ENCODE data around the gene HIBCH. TPM values are rescaled to one million over a fixed set of nuclear protein-coding genes. Genes with fewer than 3 reads are reported as not detected.
"Not testable (repeated sequence)": the region's sequence is repeated elsewhere in the genome, so short reads cannot be mapped to it uniquely, and the experiment has no call there.

The HIBCH gene
- total and polyA plus RNA-seq, 2 of the 13 experiments (the other 11 are each of a cell fraction or from before 2014, with no cell fraction given): 18.8 to 49.5 TPM

GRCh38 chr2:190158798-190159434, 160.7 kb downstream of the HIBCH start:
- BruUV-seq (replicated peaks): no TSS peak
- no peak overlapping the region for H3K4me2 ChIP-seq (ENCODE audit: low read depth, low read length)
- ChIA-PET POLR2A (no interaction called here), CTCF (ENCODE audit: low intra/inter-chr PET ratio, low total read pairs) (no interaction called here)
- H3K36me3 ChIP-seq (replicated peaks in 1 of 2; ENCODE audit: control insufficient read depth in 1 of 2, insufficient read depth in 2 of 2, low read length in 2 of 2): no peaks in the 10 kb centered on the region
- 79% methylated on average over 3 of the region's 3 CpGs for WGBS (ENCODE audit: low lambda C conversion rate)
- no peak overlapping the region for H3K27ac ChIP-seq (ENCODE audit: extremely low read length, insufficient read depth, low read length)
- H3K9ac ChIP-seq (ENCODE audit: insufficient read depth, low read depth, low read length): no peak overlapping the region
- no peak overlapping the region for H3K4me3 ChIP-seq (replicated peaks in 1 of 3; ENCODE audit: insufficient read depth in 1 of 3, low read depth in 2 of 3, low read length in 3 of 3)
- H3K4me1 ChIP-seq (ENCODE audit: insufficient read depth, low read length): peaks cover 8% of the 10 kb centered on the region; the same call in 1 of the 2 replicates
- no peaks in the 10 kb centered on the region; a peak in 1 of 5 replicates for H3K27me3 ChIP-seq (ENCODE audit: control insufficient read depth in 1 of 2, insufficient read depth in 2 of 2, low read length in 2 of 2)
- FAIRE-seq (no peak), ATAC-seq (peak; percentile 43; the same call in 2 of the 3 replicates), DNase-seq (ENCODE audit: low spot score) (no peak)
- TF ChIP-seq FOXO4 (CRISPR knock-in tag; conservative IDR thresholded peaks at IDR 0.05): 0 out of 2 replicates have a peak, but pooled peaks have one; percentile 44
- no peak for TF ChIP-seq KLF13 (CRISPR knock-in tag; IDR thresholded peaks at IDR 0.05)
- no peak for TF ChIP-seq ZMYM4 (CRISPR knock-in tag; IDR thresholded peaks at IDR 0.05)
- H2AFZ ChIP-seq (ENCODE audit: low read length): no peak overlapping the region
- no peaks in the 10 kb centered on the region for H3K79me2 ChIP-seq (ENCODE audit: insufficient read depth, low read length)
- in situ Hi-C loops (cut with HindIII; ENCODE audit: extremely low pct_ligation_motif_present, low pct_unique_long_range_greater_than_20kb) (no loop called here), intact Hi-C loops (cut with micrococcal nuclease; ENCODE audit: unreplicated experiment) (no loop called here)
- H4K20me1 ChIP-seq (ENCODE audit: insufficient read depth, low read length): no peaks in the 10 kb centered on the region
- H3K9me3 ChIP-seq (ENCODE audit: low read length): no peaks in the 10 kb centered on the region

GRCh38 chr2:190157613-190158528, 161.8 kb downstream of the HIBCH start:
- TF ChIP-seq ZNF432 (CRISPR knock-in tag; IDR thresholded peaks at IDR 0.05; ENCODE audit: borderline replicate concordance) (0 out of 2 replicates have a peak, but pooled peaks have one; percentile 77), HOMEZ (CRISPR knock-in tag; IDR thresholded peaks at IDR 0.05; ENCODE audit: low read depth) (0 out of 2 replicates have a peak, but pooled peaks have one; percentile 11), CEBPG (CRISPR knock-in tag; IDR thresholded peaks at IDR 0.05) (0 out of 2 replicates have a peak, but pooled peaks have one; percentile 8)
- in situ Hi-C loops (cut with HindIII; ENCODE audit: extremely low pct_ligation_motif_present, low pct_unique_long_range_greater_than_20kb); H3K27me3 ChIP-seq (ENCODE audit: control insufficient read depth in 1 of 2, insufficient read depth in 2 of 2, low read length in 2 of 2); POLR2A ChIA-PET; H3K36me3 ChIP-seq (replicated peaks in 1 of 2; ENCODE audit: control insufficient read depth in 1 of 2, insufficient read depth in 2 of 2, low read length in 2 of 2); ATAC-seq; H3K9ac ChIP-seq (ENCODE audit: insufficient read depth, low read depth, low read length); H3K4me1 ChIP-seq (ENCODE audit: insufficient read depth, low read length); H3K27ac ChIP-seq (ENCODE audit: extremely low read length, insufficient read depth, low read length); H2AFZ ChIP-seq (ENCODE audit: low read length); CTCF ChIA-PET (ENCODE audit: low intra/inter-chr PET ratio, low total read pairs); DNase-seq (ENCODE audit: low spot score); FAIRE-seq; H4K20me1 ChIP-seq (ENCODE audit: insufficient read depth, low read length); H3K79me2 ChIP-seq (ENCODE audit: insufficient read depth, low read length); BruUV-seq (replicated peaks); intact Hi-C loops (cut with micrococcal nuclease; ENCODE audit: unreplicated experiment); H3K9me3 ChIP-seq (ENCODE audit: low read length): not testable (repeated sequence)
- peak overlapping the region; percentile 48 for H3K4me2 ChIP-seq (ENCODE audit: low read depth, low read length)
- WGBS (ENCODE audit: low lambda C conversion rate): 21% methylated on average over 10 of the region's 10 CpGs
- peak overlapping the region in 1 of 3 experiments; percentile 13; a peak in 1 of 6 replicates for H3K4me3 ChIP-seq (replicated peaks in 1 of 3; ENCODE audit: insufficient read depth in 1 of 3, low read depth in 2 of 3, low read length in 3 of 3)
